ENCODE data around the gene SHC3.

DNA sequence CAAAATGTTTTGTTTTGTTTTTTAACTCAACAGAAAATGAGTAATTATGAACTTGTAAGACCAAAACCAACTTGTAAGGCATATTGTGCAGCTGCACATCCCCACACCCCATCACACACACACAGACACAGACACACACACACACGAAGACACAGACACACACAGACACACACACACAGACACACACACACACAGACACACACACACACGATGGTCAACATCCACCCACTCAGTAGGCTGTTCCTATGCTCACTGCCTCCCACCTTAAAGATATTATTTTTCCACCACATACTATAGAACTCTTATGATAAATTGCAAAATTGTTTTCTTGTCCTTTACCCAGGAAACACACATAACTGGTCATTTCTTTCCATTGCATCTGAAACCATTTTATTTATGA, 6.2 kb downstream of the SHC3 start:
- no peak for TF ChIP-seq CTCF (conservative IDR thresholded peaks at IDR 0.05 in 1 of 2, IDR thresholded peaks at IDR 0.05 in 1 of 2; ENCODE audit: low read depth in 1 of 2, low read length in 2 of 2)
- no peak for TF ChIP-seq EZH2 (IDR thresholded peaks at IDR 0.05; ENCODE audit: low read length, missing control alignments)
